ENCODE measurements around the gene SLIT3.

SLIT3 gene

GRCh38 chr5:169291877-169292276 is 9.1 kb downstream of the SLIT3 start:
- TF ChIP-seq, protein P1, sequence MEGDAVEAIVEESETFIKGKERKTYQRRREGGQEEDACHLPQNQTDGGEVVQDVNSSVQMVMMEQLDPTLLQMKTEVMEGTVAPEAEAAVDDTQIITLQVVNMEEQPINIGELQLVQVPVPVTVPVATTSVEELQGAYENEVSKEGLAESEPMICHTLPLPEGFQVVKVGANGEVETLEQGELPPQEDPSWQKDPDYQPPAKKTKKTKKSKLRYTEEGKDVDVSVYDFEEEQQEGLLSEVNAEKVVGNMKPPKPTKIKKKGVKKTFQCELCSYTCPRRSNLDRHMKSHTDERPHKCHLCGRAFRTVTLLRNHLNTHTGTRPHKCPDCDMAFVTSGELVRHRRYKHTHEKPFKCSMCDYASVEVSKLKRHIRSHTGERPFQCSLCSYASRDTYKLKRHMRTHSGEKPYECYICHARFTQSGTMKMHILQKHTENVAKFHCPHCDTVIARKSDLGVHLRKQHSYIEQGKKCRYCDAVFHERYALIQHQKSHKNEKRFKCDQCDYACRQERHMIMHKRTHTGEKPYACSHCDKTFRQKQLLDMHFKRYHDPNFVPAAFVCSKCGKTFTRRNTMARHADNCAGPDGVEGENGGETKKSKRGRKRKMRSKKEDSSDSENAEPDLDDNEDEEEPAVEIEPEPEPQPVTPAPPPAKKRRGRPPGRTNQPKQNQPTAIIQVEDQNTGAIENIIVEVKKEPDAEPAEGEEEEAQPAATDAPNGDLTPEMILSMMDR (conservative IDR thresholded peaks at IDR 0.05; ENCODE audit: low read depth, low read length): no peak
- H3K4me3 ChIP-seq (ENCODE audit: low read length): no peak overlapping the region
- no peak for DNase-seq (ENCODE audit: low read depth)

- TF ChIP-seq, protein P1 (conservative IDR thresholded peaks at IDR 0.05; ENCODE audit: low read depth, low read length): no peak
- no peak overlapping the region for H3K4me3 ChIP-seq (ENCODE audit: low read length)
Measured at GRCh38 chr5:169290895-169291294, 10.0 kb downstream of the SLIT3 start.

DNA sequence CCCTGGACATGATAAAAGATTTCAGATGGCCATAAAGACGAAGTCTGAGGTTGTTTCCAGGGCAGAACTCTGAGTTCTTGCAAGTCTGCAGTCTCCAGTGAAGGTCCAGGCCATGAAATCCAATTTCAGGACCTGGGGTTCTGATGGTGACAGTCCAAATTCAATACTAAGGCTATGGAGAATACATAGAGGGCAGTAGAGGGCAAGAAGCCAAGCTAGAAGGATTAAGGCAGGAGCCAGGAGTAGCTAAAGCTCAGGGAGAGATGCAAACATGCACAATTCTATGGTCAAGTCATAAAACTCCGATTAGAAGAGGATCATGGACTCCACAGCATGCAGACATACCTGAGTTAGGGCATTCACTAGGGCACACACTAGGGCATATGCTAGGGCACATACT is 11.4 kb downstream of the SLIT3 start:
- no peak for DNase-seq (ENCODE audit: low read depth)
- no peak overlapping the region for H3K4me3 ChIP-seq (ENCODE audit: low read length)
- TF ChIP-seq, protein P1 (conservative IDR thresholded peaks at IDR 0.05; ENCODE audit: low read depth, low read length): peak; percentile 40

More at GRCh38 chr5:169290895-169291294, 10.0 kb downstream of the SLIT3 start:
- DNase-seq (ENCODE audit: low read depth): no peak

DNA sequence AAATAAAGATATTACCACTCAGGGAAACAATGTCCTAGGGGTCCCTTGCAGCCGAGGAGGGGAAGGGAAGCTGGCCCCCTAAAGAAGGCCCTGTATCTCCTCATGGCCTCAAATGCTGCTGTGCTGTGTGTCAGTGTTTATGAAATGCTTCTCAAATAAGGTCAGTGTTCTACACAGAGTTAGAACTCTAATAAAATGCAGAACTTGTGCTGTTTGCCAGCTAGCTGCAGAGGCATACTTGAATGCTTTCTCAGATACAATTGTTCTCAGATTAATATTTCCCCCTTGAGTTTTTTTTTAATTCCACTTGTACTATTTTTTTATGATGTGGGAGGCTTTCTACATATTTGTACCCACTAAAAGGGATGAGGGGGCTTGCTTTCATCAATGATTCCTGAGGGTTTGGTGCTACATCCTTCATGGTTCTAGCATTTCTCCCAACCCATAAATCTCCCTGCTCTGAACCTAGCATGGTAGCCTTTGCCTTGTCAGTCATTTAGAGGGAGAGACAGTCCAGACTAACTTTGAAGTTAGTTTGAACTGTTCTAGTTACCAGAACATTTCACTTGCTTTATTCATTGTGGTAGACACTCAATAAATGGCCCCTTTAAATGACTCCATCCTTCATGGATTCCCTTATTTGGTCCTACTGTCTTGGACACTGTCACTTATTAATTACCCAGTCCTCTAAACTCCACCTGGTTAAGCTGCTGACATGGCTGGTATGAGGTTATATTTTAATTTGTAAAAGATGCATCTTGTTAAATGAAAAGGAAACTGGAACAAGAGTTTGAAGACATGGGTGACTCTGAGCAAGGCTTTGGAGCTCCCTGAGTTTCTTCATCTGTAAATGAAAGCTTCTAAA is 12.6 kb downstream of the SLIT3 start:
- no peak overlapping the region for H3K4me3 ChIP-seq (ENCODE audit: low read length)
- DNase-seq (ENCODE audit: low read depth): no peak
- TF ChIP-seq, protein P1 (conservative IDR thresholded peaks at IDR 0.05; ENCODE audit: low read depth, low read length): no peak

DNA sequence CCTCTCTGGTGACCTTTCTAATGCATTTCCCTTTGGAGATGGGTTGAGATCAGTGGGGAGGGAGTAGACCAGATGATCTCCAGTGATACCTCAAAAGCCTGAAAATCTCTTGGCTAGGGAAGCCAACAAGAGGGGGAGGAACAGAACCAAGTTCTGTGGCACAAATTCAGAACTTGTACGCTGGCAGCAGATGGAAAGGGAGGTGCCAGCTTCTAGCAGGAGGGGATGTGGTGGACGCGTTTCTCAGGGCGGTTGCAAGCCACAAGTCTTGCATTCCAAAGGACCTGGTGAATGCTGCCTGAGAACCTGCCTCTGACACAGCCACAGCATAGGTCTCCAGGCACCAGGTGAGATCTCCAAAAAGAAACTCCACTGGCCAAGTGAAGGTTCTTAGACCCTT is 13.4 kb downstream of the SLIT3 start:
- no peak for DNase-seq (ENCODE audit: low read depth)
- TF ChIP-seq, protein P1 (conservative IDR thresholded peaks at IDR 0.05; ENCODE audit: low read depth, low read length): no peak
- no peak overlapping the region for H3K4me3 ChIP-seq (ENCODE audit: low read length)

DNA sequence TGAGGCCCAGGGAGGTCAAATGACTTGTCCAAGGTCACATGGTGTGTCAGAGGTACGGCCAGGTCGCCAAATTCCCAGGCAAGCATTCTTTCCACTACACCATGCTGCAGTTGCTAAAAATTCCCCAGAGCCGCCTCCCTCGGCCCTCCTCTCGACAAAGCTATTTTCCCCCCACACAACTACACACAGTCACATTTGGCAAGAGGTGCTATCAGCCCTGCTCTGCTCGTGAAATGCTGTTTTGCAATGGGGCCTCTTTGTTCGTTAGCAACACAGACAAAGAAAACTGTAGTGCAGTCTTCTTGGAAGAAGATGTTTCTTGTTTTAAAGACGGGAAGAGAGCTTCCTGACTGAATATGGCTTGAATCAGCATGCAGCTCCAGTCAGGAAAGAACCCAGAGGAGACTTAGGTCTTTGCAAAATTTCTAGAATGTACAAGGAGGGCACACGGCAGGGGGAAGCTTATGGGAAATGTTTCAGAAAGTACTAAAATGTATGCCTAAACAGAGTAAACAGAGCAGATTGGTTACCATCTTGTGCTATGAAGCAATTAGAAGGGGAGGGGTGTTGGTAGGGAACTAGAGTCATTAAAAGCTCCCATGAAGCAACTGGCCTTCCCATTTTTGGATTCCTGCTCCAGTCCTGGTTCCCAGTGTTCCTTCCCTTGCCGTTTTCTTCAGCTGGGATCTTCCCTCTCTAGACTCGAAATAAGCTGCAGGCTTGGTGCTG is 14.2 kb downstream of the SLIT3 start:
- TF ChIP-seq, protein P1 (conservative IDR thresholded peaks at IDR 0.05; ENCODE audit: low read depth, low read length): no peak
- no peak for DNase-seq (ENCODE audit: low read depth)
- no peak overlapping the region for H3K4me3 ChIP-seq (ENCODE audit: low read length)

Data from retinal pigment epithelial cell (primary cell).